Dendritic cell treated with granulocyte-macrophage colony-stimulating factor and Interleukin-4, amounts not matched to agents 40 ng/mL and 50 ng/mL, for 4 days (primary cell): ENCODE measurements around the gene RCBTB1.
"Not testable (repeated sequence)": the region's sequence is repeated elsewhere in the genome, so short reads cannot be mapped to it uniquely, and the experiment has no call there.

Source experiments
- H3K27ac Mint-ChIP-seq: one replicate; pipeline ENCODE4 v1.8.0; 2022; ENCODE audit warnings: mild to moderate bottlenecking, mixed read lengths
- H3K27me3 Mint-ChIP-seq: one replicate; pipeline ENCODE4 v1.8.0; 2022; ENCODE audit warnings: mild to moderate bottlenecking, mixed read lengths
- H3K36me3 Mint-ChIP-seq: one replicate; pipeline ENCODE4 v1.8.0; 2022; ENCODE audit warnings: low read depth, mixed read lengths
- H3K4me1 Mint-ChIP-seq: one replicate; pipeline ENCODE4 v1.8.0; 2022; ENCODE audit warnings: low read depth, mixed read lengths
- H3K4me3 Mint-ChIP-seq: one replicate; pipeline ENCODE4 v1.8.0; 2022; ENCODE audit warnings: mild to moderate bottlenecking, moderate library complexity, mixed read lengths
- H3K9me3 Mint-ChIP-seq: one replicate; pipeline ENCODE4 v1.8.0; 2022; ENCODE audit warnings: mixed read lengths
- intact Hi-C: fragments of 100-400 bp; cut with micrococcal nuclease; formaldehyde crosslinking; loops from one replicate; pipeline ENCODE4 v1.15.0; 2022

The RCBTB1 gene

DNA sequence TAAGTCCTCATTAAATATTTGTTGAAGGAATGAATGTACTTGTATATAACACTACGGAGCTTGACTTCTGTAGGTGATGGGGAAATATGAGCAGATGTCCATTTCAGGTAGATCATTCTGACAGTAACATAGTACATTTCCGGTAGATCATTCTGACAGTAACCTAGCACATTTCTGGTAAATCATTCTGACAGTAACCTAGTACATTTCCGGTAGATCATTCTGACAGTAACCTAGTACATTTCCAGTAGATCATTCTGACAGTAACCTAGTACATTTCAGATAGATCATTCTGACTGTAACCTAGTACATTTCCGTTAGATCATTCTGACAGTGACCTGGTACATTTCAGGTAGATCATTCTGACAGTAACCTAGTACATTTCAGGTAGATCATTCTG is 87.2 kb downstream of the RCBTB1 start:
- Mint-ChIP-seq H3K4me3 (no peak overlapping the region), H3K27ac (no peak overlapping the region), H3K36me3 (peaks cover 62% of the 10 kb centered on the region), H3K27me3 (no peaks in the 10 kb centered on the region), H3K4me1 (peaks cover 58% of the 10 kb centered on the region), H3K9me3 (no peaks in the 10 kb centered on the region)
- intact Hi-C loops: loop anchor here (5.0 to 10.0 kb wide), 2 partner anchors 54 to 107 kb away; no protein-coding TSS in a partner anchor

DNA sequence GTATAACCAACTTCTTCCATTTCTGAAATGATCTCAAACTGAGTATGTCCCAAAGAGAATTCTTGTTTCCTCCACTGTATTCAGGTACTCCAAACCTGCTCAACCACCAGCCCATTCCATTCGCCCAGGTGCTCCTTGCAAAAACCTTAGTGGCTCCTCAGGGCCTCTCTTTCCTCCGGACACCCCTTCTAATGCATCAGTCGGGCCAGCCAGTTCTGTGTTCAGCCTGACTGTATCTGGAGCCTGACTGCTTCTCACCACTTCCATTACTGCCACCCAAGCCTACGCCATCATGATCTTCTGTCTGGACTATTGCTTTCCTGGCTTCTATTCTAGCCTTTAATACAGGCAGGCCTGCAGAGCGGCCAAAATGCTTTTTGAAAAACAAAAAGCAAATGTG is 88.1 kb downstream of the RCBTB1 start:
- Mint-ChIP-seq H3K4me1 (peaks cover 49% of the 10 kb centered on the region), H3K4me3 (peak overlapping the region; percentile 7), H3K27me3 (no peaks in the 10 kb centered on the region), H3K27ac (peak overlapping the region; percentile 57), H3K36me3 (peaks cover 63% of the 10 kb centered on the region), H3K9me3 (no peaks in the 10 kb centered on the region)
- intact Hi-C loops: loop anchor here (5.0 to 10.0 kb wide), 2 partner anchors 55 to 108 kb away; no protein-coding TSS in a partner anchor

DNA sequence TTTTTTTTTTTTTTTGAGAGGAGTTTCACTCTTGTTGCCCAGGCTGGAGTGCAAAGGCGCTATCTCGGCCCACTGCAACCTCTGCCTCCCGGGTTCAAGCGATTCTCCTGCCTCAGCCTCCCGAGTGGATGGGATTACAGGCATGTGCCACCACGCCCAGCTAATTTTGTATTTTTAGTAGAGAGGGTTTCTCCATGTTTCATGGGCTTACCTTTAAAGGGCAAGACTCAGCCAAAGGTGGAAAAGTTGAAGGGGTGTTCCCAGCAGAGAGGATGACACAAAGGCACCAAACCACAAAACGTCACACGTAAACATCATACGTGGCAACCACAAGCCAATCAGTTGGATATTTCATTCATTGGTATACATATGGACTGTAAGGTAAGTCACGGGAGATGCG is 88.5 kb downstream of the RCBTB1 start:
- Mint-ChIP-seq H3K4me1 (peaks cover 49% of the 10 kb centered on the region), H3K36me3 (peaks cover 64% of the 10 kb centered on the region)

DNA sequence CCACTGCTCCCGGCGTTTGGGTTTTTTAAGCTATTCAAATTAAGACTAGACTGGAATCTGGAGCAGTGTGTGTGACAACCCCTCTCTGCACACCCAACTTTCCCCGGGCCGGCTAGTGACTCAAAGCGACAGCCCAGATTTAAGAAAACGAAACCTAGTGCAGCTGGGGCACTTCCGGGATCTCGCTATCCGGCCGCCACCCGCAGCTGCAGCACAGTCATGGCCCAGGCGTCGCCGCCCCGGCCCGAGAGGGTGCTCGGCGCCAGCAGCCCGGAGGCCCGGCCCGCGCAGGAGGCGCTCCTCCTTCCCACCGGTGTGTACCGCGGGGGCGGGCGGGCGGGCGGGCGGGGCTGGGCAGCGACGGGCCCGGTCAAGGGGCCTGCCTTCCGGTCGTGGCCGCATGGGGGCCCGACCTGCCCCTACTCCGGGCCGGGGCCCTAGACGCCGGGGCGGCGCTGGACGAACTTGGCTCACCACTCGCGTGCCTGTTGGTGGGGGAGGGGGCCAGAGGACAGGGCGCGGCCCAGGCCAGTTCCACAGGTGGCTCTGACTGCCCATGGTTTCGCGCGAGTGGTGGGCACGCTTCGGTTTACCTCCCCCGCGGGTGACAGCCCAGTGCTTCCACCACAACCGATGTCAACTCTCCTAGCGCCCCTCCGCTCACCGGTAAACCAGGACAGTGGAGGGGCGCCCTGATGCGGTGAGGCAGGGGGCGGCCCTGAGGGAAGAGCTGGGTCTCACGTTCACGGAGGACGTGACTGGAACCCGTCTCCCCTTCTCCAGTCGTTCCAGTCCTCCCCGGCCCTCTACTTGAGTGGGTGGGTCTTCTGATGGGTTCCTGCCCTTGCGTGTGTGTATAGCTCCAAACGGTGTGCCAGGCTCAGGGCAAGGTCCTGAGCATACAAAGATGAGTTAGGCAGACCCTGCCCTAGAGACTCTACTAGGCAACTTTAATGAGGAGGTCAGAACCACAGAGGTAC is 89.3 kb downstream of the RCBTB1 start, which contains the start of gene PHF11:
Gene PHF11, plus strand, starts transcription at position 171 of the 980 bp plus-strand sequence. Its CDS starts 49 bp downstream, at position 220.
- H3K27ac Mint-ChIP-seq: peak within 1 kb of the TSS; percentile 98
- H3K9me3 Mint-ChIP-seq: no peaks in the 10 kb centered on the region
- no peaks in the 10 kb centered on the region for H3K27me3 Mint-ChIP-seq
- peak within 1 kb of the TSS; percentile 97 for H3K4me3 Mint-ChIP-seq
- peaks cover 70% of the 10 kb centered on the region for H3K36me3 Mint-ChIP-seq
- H3K4me1 Mint-ChIP-seq: peaks cover 49% of the 10 kb centered on the region
- intact Hi-C loops: loop anchor here (2.0 to 10.0 kb wide), 3 partner anchors 51 to 109 kb away; partner anchors contain the start of genes CAB39L and SETDB2

More for the DNA sequence above, 88.5 kb downstream of the RCBTB1 start:
- H3K9me3 Mint-ChIP-seq, H3K27me3 Mint-ChIP-seq: not testable (repeated sequence)
- intact Hi-C loops: loop anchor here (5.0 to 10.0 kb wide), 2 partner anchors 55 to 108 kb away; no protein-coding TSS in a partner anchor
- Mint-ChIP-seq H3K4me3 (peak overlapping the region; percentile 77), H3K27ac (peak overlapping the region; percentile 98)

DNA sequence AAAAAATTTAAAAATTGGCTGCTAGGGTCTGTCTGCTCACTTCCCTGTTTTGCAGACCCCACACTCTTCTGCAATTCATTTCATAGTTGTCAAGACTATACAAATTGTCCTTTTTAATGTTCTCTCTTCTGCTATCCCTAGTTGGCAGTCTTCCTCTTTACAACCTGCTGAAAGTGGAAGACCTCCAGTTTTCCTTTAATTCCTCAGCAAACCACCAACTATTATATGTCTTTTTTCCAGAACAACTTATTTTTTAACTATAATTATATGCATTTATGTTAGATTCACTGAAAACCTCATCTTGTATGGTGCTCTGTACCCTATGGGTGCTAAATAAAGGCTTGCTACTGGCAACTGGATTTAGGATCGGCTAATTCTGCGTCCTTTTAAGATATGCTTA is 90.7 kb downstream of the RCBTB1 start:
- H3K36me3 Mint-ChIP-seq: peaks cover 65% of the 10 kb centered on the region
- H3K27ac Mint-ChIP-seq: peak overlapping the region; percentile 98
- H3K4me1 Mint-ChIP-seq: peaks cover 39% of the 10 kb centered on the region
- intact Hi-C loops: loop anchor here (2.0 to 10.0 kb wide), 3 partner anchors 50 to 110 kb away; partner anchors contain the start of genes CAB39L and SETDB2
- H3K9me3 Mint-ChIP-seq: no peaks in the 10 kb centered on the region
- H3K27me3 Mint-ChIP-seq: no peaks in the 10 kb centered on the region
- peak overlapping the region; percentile 97 for H3K4me3 Mint-ChIP-seq

DNA sequence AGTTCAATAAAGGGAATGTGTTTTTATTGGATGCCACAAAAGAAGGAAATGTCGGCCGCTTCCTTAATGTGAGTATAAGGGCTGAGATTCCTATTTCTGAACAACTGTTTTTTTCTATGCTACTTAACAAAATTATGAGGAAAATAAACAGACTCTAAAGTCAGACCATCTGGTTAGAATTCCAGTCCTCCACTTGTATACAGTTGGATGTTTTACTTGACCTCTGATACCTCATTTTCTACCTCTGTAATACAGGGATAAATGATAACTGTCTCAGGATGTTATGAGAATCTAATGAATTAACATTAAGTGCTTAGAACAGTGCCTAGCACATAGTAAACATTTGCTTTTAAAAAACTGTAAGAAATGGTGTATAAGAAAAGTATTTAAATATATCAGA is 96.8 kb downstream of the RCBTB1 start:
- H3K36me3 Mint-ChIP-seq: peaks cover 83% of the 10 kb centered on the region
- no peak overlapping the region for H3K4me3 Mint-ChIP-seq
- H3K27ac Mint-ChIP-seq: no peak overlapping the region
- H3K27me3 Mint-ChIP-seq: no peaks in the 10 kb centered on the region
- H3K4me1 Mint-ChIP-seq: no peaks in the 10 kb centered on the region
- H3K9me3 Mint-ChIP-seq: no peaks in the 10 kb centered on the region
- intact Hi-C loops: no loop called here
